ENCODE results near the gene OSBPL8.

DNA sequence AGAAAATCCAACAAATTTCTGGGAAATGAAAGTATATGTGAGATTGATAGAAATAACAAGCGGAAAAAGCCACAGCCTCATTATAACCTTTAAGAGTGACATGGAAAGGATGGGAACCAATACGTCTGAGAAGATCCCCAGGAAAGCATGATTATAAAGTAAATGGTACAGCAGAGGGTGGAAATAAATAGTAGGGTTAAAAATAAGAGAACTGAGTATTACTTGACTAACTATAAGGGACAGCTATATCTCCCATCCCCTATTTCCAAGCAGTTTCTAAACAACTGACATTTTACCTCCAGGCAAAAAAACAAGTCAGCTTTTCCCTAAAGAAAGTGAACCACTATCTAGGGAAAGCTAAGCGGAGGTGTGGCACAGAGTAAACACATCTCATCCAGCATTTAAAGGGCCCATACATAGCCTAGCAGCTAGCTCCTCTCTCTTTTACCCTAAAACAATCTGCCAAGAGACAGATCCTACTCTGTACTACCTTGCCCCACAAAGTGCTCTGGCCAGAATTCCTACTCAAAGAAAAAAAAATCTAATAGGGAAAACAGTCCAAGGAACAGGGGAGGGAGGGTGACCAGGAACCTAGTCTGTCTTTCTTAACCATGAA lies 11.2 kb downstream of the OSBPL8 start:
- TF ChIP-seq, protein P1, sequence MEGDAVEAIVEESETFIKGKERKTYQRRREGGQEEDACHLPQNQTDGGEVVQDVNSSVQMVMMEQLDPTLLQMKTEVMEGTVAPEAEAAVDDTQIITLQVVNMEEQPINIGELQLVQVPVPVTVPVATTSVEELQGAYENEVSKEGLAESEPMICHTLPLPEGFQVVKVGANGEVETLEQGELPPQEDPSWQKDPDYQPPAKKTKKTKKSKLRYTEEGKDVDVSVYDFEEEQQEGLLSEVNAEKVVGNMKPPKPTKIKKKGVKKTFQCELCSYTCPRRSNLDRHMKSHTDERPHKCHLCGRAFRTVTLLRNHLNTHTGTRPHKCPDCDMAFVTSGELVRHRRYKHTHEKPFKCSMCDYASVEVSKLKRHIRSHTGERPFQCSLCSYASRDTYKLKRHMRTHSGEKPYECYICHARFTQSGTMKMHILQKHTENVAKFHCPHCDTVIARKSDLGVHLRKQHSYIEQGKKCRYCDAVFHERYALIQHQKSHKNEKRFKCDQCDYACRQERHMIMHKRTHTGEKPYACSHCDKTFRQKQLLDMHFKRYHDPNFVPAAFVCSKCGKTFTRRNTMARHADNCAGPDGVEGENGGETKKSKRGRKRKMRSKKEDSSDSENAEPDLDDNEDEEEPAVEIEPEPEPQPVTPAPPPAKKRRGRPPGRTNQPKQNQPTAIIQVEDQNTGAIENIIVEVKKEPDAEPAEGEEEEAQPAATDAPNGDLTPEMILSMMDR (IDR thresholded peaks at IDR 0.05): no peak
- TF ChIP-seq POLR2A (IDR thresholded peaks at IDR 0.05) (no peak), POLR2AphosphoS5 (IDR thresholded peaks at IDR 0.05) (no peak)

Measured in breast epithelium (tissue), 3 donors.